HT1080 (cell line): Measurements from ENCODE around the gene COL11A2. TPM values are rescaled to one million over a fixed set of nuclear protein-coding genes. Genes with fewer than 3 reads are reported as not detected.

ENCODE experiments used
- DNase-seq: peaks from one replicate; pipeline ENCODE4 v3.0.0-alpha.2; 2015; ENCODE audit warnings: low read depth
- total RNA-seq: library from RNA; depleted of rRNA; stranded (reverse); fragments of >200 nt; shearing (Covaris generic); gene quantifications from 2 replicates; pipeline ENCODE4 v1.2.3, GENCODE V29; 2014

Gene COL11A2
- total RNA-seq, 1 experiment from 2014 or later: 0.71 TPM

DNA sequence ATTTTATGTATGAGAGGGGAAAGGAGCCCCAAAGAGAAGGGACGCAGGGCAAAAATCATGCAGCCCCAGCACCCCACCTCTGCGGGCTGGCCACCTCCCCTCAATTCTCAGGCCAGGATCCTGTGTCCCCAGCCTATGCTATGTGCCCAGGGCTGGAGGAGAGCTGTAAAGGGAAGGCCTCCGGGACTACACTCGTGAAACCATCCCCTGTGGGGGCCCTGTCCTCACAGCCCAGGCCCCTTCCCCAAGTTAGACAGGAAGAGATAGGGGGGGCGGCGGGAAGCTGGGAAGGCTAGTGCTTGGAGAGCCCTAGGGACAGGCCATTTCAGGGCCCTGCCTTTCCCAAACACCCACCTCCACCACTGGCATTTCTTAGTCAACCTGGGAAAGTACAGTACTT is 1.4 kb upstream of the COL11A2 start:
- DNase-seq: no peak

- DNase-seq: no peak
Measured at GRCh38 chr6:33192671-33193602, 670 bp upstream of the COL11A2 start.

DNA sequence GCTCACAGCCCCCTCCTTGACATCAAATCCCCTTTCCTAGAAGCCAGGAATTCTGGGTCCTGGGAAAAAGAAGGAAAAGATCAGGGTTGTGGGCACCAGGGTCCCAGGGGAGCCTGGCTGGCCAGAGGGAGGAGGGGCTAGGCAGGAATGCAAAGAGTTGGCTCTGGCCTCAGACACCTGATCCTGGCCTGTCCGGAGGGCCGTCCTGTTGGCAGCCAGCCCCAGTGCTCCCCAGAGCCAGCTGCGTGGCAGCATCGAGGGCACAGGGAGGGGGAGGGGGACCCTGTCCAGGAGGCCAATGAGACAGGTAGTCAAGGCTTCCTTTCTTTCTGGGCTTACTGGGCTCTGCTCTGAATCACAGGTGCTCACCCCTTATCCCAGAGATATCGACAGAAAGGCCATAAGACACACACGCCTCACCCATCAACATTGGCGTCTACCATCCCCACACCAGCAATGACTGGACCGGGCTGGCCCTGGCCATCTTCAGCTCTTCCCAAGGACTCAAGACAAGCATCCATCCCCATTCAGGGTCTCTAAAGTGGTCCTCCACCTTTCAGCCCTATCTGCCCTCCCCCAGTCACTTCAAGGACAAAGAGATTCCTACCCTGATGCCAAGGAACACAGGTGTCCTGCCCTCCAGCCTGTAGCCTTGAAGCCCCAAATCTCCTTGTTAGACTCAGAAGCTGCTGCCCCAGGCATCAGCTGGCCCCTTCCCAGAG is 723 bp downstream of the COL11A2 start:
- no peak for DNase-seq

DNA sequence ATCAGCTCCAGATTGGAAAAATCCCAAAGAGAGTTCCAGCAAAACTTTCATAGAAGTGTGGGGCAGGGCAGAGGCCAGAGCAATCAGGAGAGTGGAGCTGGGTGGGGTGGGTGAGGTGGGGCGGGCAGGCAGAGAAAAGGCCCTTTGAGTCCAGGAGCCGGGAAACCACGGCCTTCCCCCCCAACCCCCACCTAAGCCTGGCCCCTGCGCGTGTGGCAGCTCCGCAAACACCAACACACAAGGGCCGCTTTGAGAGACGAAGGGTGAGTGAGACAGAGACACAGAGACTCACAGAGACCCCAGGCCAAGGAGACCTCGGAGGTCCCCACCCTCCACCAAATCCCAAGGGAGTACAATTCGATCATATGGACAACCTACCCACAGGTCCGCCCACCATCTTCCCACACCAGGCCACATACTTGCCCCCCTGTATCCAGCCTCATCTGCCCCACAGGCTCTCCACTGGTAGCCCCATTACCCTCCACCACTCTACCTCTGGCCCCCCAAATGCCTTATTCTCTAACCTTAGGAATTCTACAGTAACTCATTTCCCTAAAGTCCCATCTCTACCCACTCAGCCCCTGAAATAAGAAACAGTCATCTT is 1.7 kb downstream of the COL11A2 start:
- DNase-seq: no peak

DNA sequence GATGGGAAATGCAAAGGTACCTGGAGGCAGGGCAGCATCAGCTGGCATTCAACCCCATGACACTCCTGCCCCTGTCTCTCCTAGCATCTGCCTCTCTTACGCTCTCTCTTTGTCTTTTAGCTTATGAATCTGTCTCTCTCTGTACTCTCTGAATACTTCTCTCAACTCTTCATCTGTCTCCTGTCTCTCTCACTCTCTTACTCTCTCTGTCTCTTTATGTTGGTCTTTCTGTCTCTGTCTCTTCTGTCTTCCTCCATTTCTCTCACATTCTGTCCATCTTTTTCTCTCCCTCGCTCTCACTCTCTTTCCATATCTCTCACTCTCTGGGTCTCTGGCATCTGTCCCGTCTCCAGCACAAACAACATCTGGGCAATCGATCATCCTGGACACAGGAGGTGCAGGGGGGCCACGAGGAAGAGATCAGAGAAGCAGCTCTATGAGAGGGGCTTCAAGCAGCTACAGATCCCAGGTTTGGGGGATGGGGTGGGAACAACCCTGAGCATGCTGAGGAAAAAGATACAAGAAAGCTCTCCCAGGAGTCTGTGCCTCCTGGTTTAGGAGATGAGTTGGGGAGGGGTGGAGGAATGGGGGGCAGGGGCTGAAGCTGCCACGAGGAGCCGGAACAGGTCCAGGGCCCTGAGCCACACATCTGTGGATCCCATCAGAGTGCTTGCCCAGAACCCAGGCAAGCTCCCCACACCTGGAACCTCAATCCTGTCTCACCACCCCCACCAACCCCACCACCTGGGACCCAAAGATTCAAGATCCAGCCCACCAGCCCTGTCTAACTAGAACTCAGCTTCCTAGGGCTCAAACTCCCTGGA is 2.4 kb downstream of the COL11A2 start:
- DNase-seq: no peak

DNA sequence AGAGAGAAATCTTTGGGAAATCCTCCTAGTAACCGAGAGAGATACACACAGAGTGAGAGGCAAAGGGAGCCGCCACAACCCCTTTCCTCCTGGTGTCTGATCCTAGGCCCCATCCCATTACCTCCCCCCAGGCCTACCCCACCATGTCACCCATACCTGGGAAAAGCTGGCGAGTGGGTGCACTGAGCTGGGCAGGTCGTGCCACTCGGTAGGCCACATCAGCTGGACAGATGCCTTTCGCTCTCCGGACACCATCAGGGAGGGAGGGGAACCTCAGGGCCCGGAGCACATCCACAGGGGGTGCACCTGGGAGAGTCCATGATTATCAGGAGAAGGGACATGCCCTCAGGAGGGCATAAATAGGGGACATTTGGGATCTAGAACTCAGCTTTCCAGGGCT is 3.1 kb downstream of the COL11A2 start:
- DNase-seq: no peak

DNA sequence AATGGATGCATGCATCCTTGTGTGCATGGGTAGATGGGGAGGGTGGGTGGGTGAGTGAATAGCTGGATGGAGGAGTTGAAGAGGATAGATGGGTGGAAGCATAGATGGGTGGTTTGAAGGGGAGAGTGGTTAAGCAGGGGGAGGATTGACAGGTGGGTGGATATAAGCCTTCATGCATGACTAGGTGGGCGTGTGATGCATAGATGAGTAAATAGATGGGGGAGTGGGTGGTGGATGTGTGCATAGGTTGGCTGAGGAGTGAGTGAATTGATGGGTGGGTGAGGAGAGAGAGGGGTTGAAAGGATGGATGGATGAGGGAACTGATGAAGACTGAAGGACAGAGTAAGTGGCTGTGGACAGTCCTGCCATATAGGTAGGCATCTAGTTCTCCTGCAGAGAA is 4.5 kb downstream of the COL11A2 start:
- DNase-seq: no peak

DNA sequence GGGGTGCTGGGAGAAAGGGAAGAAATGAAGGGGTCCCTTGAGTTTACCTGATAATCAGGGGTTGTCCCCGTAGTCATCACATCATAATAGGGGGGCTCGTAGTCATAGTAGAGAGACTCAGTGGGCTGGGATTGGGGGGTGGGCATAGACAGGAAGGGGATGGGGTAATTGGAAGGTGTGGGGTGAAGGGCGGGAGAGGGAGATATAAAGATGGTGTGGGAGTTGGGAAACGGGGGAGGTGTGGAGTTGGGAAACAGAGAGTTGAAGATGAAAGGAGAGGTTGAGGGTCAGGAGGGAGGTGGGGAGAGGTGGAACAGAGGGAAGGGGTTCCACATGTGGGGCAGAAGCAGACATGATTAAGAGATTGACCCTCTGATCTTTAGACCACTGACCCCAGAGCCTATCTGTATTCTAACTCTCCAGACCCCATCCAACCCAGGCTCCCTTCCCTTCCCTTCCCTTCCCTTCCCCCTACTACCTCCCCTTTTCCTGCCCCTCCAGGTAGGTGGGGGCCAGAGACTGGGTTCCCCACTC is 6.5 kb downstream of the COL11A2 start:
- DNase-seq: no peak

DNA sequence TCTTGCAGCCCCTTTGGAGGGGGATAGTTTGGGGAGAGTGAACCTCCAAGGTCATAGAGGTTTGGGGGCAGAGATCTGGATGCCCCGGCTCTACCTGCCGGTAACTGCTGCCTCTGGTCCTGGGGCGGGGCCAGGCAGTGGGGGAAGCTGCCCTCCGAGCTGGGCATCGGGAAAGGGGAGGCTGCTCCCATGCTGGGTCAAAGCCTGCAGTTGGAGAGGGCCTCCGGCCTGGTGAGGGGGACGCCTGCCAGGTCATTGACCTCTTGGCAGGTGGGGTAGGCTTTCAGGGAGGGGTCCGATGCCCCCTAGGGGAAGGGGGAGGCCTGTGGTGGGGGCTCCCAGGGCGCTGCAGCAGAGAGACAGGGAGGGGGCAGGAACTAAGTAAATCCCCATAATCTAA is 7.1 kb downstream of the COL11A2 start:
- no peak for DNase-seq

GRCh38 chr6:33183071-33183683 is 9.1 kb downstream of the COL11A2 start:
- no peak for DNase-seq

GRCh38 chr6:33181141-33181540 is 11.1 kb downstream of the COL11A2 start:
- DNase-seq: no peak

GRCh38 chr6:33178755-33179475 is 13.4 kb downstream of the COL11A2 start:
- DNase-seq: no peak

- no peak for DNase-seq
Measured at GRCh38 chr6:33177552-33178446, 14.5 kb downstream of the COL11A2 start.

DNA sequence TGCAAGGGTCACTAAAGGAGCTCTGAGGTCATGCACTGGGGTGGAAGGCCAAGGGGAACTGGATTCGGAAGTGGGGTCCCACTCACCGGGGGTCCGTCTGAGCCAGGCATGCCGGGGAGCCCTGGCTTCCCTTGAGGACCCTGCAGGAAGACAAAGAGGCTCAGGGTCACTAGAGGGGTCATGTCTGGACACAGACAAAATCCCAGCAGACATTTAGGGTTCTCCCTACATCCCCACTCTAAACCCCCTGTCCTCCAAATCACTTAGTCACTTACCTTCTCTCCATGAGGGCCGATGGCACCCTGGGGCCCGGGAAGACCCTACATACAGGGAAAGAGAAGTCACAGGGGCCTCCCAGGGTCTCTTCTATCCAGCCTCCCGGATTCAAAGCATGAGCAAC is 15.4 kb downstream of the COL11A2 start:
- DNase-seq: no peak

DNA sequence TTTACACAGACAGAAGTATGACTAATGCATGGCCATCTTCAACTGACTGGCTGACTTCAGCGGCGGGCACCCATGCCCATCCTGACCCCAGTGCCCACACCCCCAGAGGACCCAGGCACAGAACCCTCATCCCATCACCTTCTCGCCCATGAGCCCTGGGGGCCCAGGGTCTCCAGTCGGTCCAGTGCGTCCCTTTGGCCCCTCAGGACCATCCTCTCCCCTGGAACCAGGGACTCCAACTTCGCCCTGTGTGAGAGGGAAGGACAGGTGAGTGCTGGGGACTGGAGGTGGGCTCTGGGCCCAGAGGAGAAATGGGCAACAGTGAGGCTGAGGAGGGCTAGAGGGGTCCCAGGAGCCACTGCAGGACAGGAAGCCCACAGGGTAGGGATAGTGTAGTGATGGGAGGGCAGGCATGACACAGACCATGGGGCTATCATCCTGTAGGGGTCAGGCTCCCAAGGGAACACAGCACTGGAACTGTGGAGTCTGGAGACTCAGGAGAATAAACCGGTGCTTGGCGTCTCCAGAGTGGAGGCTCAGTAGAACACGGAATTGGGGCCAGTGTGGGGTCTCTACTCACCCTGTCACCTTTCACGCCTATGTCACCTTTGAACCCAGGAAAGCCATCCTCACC is 16.7 kb downstream of the COL11A2 start:
- DNase-seq: no peak

GRCh38 chr6:33174784-33175183 is 17.5 kb downstream of the COL11A2 start:
- DNase-seq: no peak

DNA sequence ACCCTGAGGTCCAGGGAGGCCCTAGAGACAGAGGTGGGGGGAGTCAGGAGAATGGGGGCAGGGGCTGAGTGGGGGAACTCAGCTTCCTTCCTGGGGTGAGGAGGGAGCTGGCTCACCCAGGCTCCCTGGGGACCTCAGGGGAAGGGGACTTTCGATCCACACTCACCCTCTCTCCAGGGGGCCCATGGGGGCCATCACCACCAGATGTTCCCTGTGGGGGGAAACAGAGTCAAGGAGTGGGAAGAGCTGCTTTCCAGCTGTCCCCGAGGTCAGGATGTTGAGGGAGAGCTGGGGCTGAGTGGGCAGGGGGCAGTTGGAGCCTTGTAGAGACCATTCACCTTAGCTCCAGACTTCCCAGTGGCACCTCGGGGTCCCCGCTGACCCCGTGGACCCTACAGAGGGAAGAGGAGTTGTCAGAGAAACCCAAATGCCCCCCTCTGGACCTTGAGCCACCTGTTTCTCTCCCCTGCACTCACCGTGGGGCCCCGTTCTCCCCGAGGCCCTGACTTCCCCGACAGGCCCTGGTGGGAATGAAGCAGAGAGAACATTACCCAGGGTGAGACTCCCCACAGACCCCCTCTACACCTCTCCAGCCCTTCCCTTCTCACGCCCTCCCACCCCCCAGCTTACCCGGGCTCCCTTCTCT is 18.6 kb downstream of the COL11A2 start:
- no peak for DNase-seq
